Caki2 (cell line): Measurements from ENCODE around the gene NOC2L. TPM values are rescaled to one million over a fixed set of nuclear protein-coding genes. Genes with fewer than 3 reads are reported as not detected.

ENCODE experiments used
- DNase-seq: peaks from one replicate; pipeline ENCODE4 v3.0.0-alpha.2; 2015; ENCODE audit warnings: low read depth
- in situ Hi-C: cut with HindIII; loops from 2 replicates; pipeline ENCODE4 v1.10.0; 2016; ENCODE audit warnings: low sequenced_read_pairs, low pct_unique_long_range_greater_than_20kb, mixed read lengths
- total RNA-seq: library from RNA; depleted of rRNA; stranded (reverse); fragments of >200 nt; shearing (Covaris generic); gene quantifications from 2 replicates; pipeline ENCODE4 v1.2.3, GENCODE V29; 2014; ENCODE audit warnings: low replicate concordance; rRNA removed

Gene NOC2L
- total RNA-seq: 136 and 140 TPM in 2 replicates

- in situ Hi-C loops: no loop called here
- peak; percentile 67 for DNase-seq
Observed at GRCh38 chr1:958823-959730, at the start of gene NOC2L. TSS of gene NOC2L (minus strand) at chr1:959256. CDS start at chr1:959240, 16 bp downstream.

- in situ Hi-C loops: no loop called here
- peak; percentile 66 for DNase-seq
Observed at GRCh38 chr1:1006305-1007159, 47.5 kb upstream of the NOC2L start.

- no peak for DNase-seq
- in situ Hi-C loops: no loop called here
Observed at GRCh38 chr1:1005774-1006304, 46.8 kb upstream of the NOC2L start.

- DNase-seq: no peak
- in situ Hi-C loops: no loop called here
Observed at GRCh38 chr1:1004780-1005697, 46.0 kb upstream of the NOC2L start.

GRCh38 chr1:1004420-1004779 lies 45.3 kb upstream of the NOC2L start:
- in situ Hi-C loops: no loop called here
- no peak for DNase-seq

GRCh38 chr1:1003618-1004419 lies 44.8 kb upstream of the NOC2L start:
- no peak for DNase-seq

GRCh38 chr1:1001057-1001783 lies 42.2 kb upstream of the NOC2L start:
- DNase-seq: no peak
- in situ Hi-C loops: no loop called here

More at GRCh38 chr1:1003618-1004419, 44.8 kb upstream of the NOC2L start:
- in situ Hi-C loops: no loop called here

GRCh38 chr1:1000357-1001056 lies 41.5 kb upstream of the NOC2L start:
- in situ Hi-C loops: no loop called here
- peak; percentile 85 for DNase-seq

GRCh38 chr1:999725-1000356 lies 40.8 kb upstream of the NOC2L start, which contains the start of gene HES4:
TSS of gene HES4 (minus strand) at chr1:1000097. CDS start at chr1:999973, 124 bp downstream.
- DNase-seq: peak; percentile 91
- in situ Hi-C loops: no loop called here

GRCh38 chr1:998995-999724 lies 40.1 kb upstream of the NOC2L start:
- in situ Hi-C loops: no loop called here
- peak; percentile 49 for DNase-seq

- DNase-seq: no peak
- in situ Hi-C loops: no loop called here
Observed at GRCh38 chr1:998745-998994, 39.6 kb upstream of the NOC2L start.

- in situ Hi-C loops: no loop called here
- no peak for DNase-seq
Observed at GRCh38 chr1:997993-998744, 39.1 kb upstream of the NOC2L start.

- no peak for DNase-seq
- in situ Hi-C loops: no loop called here
Observed at GRCh38 chr1:997713-997992, 38.6 kb upstream of the NOC2L start.

- in situ Hi-C loops: no loop called here
- no peak for DNase-seq
Observed at GRCh38 chr1:996851-997712, 38.0 kb upstream of the NOC2L start.
